OCI-LY1 (cell line): ENCODE measurements around the gene HIF1AN.

Experiments used
- H2AFZ ChIP-seq: fragments of 200-600 bp; sonication (generic), shearing (Covaris generic); 2 replicates; pipeline ENCODE4 v1.6.0; 2014; ENCODE audit warnings: antibody characterized with exemption, mild to moderate bottlenecking, low read length
- H3F3A ChIP-seq: fragments of 200-600 bp; sonication (generic), shearing (Covaris generic); 2 replicates; pipeline ENCODE4 v1.6.0; 2014; ENCODE audit warnings: mild to moderate bottlenecking, antibody characterized with exemption, low read length, moderate library complexity; ENCODE audit not compliant: insufficient read depth
- H3K27ac ChIP-seq: fragments of 200-600 bp; sonication (generic); 2 replicates; pipeline ENCODE4 v1.5.1; 2014; ENCODE audit warnings: low read length, mixed run types, mild to moderate bottlenecking, low read depth; ENCODE audit not compliant: poor library complexity, severe bottlenecking
- H3K27me3 ChIP-seq: fragments of 200-600 bp; sonication (generic); 2 replicates; pipeline ENCODE4 v1.6.0; 2014; ENCODE audit warnings: antibody characterized with exemption, mild to moderate bottlenecking, low read length, moderate library complexity; ENCODE audit not compliant: insufficient read depth
- H3K36me3 ChIP-seq: fragments of 200-600 bp; sonication (generic); 2 replicates; pipeline ENCODE4 v1.6.1; 2014; ENCODE audit warnings: mild to moderate bottlenecking, antibody characterized with exemption, low read length, moderate library complexity, mixed read lengths; ENCODE audit not compliant: insufficient read depth
- H3K4me1 ChIP-seq: fragments of 200-600 bp; sonication (generic); 2 replicates; pipeline ENCODE4 v1.5.1; 2014; ENCODE audit warnings: mild to moderate bottlenecking, low read length, moderate library complexity; ENCODE audit not compliant: insufficient read depth, severe bottlenecking
- H3K4me2 ChIP-seq: fragments of 200-600 bp; sonication (generic), shearing (Covaris generic); 2 replicates; pipeline ENCODE4 v1.6.1; 2014; ENCODE audit warnings: low read length
- H3K4me3 ChIP-seq: fragments of 200-600 bp; sonication (generic); 2 replicates; pipeline ENCODE4 v1.5.1; 2014; ENCODE audit warnings: low read length, low read depth, mild to moderate bottlenecking, mixed read lengths; ENCODE audit not compliant: poor library complexity, severe bottlenecking
- H3K79me2 ChIP-seq: fragments of 200-600 bp; shearing (Covaris generic); 2 replicates; pipeline ENCODE4 v1.6.1; 2016; ENCODE audit warnings: mixed run types, low read length, mixed read lengths; ENCODE audit not compliant: insufficient read depth
- H3K9ac ChIP-seq: fragments of 200-600 bp; sonication (generic), shearing (Covaris generic); 2 replicates; pipeline ENCODE4 v1.6.1; 2014; ENCODE audit warnings: mild to moderate bottlenecking, low read length, mixed read lengths
- H3K9me2 ChIP-seq: fragments of 200-600 bp; sonication (generic), shearing (Covaris generic); 2 replicates; pipeline ENCODE4 v1.6.1; 2014; ENCODE audit warnings: low read depth, mild to moderate bottlenecking, low read length, mixed read lengths
- H3K9me3 ChIP-seq: fragments of 200-600 bp; shearing (Covaris generic); 2 replicates; pipeline ENCODE4 v1.6.1; 2014; ENCODE audit warnings: low read length, mixed read lengths
- H4K20me1 ChIP-seq: fragments of 200-600 bp; sonication (generic), shearing (Covaris generic); 2 replicates; pipeline ENCODE4 v1.6.0; 2016; ENCODE audit warnings: mild to moderate bottlenecking, low read length; ENCODE audit not compliant: insufficient read depth
- CTCF ChIP-seq: fragments of 200-600 bp; sonication (generic), shearing (Covaris generic); IDR thresholded peaks from 2 replicates; pipeline ENCODE4 v1.5.1; 2017; ENCODE audit warnings: mild to moderate bottlenecking, antibody characterized with exemption, low read length, moderate library complexity, mixed read lengths
- EZH2 ChIP-seq: fragments of 200-600 bp; sonication (generic), shearing (Covaris generic); IDR thresholded peaks from 2 replicates; pipeline ENCODE4 v1.8.0; 2017; ENCODE audit warnings: borderline replicate concordance, mixed run types, mild to moderate bottlenecking, antibody characterized with exemption, low read length, moderate library complexity, mixed read lengths

HIF1AN gene

DNA sequence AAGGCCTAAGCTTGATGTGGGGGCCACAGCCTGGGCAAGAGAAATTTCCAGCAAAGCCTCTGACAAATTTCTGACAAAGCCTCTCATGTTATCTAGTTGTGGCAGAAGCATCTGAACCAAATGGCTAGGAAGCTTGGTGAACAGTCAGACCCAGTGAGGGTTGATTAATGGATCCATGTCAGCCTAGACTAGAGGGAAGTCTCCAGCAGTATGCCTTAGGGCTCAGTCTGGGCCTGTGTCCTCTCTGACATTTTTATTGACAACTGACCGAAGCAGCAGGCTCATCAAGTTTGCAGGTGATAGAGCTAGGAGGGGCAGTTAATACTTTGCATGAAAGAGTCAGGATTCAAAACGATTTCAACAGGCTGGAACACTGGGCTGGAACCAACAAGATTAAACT is 25.3 kb downstream of the HIF1AN start:
- Histone ChIP-seq H3K9me3 (no peaks in the 10 kb centered on the region), H3K9me2 (no peaks in the 10 kb centered on the region), H3K79me2 (no peaks in the 10 kb centered on the region), H2AFZ (no peak overlapping the region), H3K27ac (no peak overlapping the region), H3F3A (no peaks in the 10 kb centered on the region), H3K9ac (no peak overlapping the region), H3K4me2 (no peak overlapping the region), H3K36me3 (no peaks in the 10 kb centered on the region), H3K27me3 (no peaks in the 10 kb centered on the region), H3K4me1 (peaks cover 4% of the 10 kb centered on the region), H3K4me3 (no peak overlapping the region), H4K20me1 (no peaks in the 10 kb centered on the region)
- no peak for TF ChIP-seq CTCF
- no peak for TF ChIP-seq EZH2

DNA sequence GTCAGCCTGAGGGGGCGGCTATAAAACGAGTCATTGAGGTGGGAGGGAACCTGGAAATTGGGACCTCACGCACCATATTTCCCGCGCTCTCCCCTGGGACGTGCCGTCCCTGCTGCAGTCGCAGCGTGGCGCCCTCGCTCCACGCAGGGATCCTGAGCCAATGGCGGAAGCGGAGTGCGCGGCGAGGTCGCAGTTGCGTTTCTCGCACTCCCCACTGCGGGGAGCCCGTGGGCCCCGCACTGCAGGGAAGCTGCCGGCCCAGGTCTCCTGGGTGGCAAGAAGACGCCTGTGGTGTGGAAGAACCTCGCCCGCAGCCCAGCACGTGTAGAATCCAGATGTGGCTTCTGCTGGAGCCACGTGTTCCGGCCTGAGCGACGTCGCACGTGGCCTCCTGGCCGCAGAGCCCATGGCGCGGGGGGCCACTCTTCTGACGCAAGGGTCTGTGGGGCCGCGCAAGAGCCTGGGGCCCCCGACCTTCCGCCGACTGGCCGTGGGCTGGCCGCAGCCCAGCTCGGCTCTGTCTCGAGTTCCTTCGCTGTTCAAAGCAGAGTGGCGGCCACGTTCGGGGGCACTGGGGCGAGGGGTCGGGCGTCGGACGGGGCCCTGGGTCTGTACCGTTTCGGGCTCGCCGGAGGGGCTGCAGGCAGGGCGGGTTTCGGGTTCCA is 26.4 kb downstream of the HIF1AN start:
- Histone ChIP-seq H3K4me2 (peak overlapping the region; percentile 37; the same call in 1 of the 2 replicates), H3K4me1 (peaks cover 4% of the 10 kb centered on the region), H3K4me3 (no peak overlapping the region), H3K9me2 (no peaks in the 10 kb centered on the region), H3K9ac (no peak overlapping the region; the same call in 1 of the 2 replicates), H3K36me3 (no peaks in the 10 kb centered on the region), H3K27ac (no peak overlapping the region), H3K79me2 (no peaks in the 10 kb centered on the region), H3K27me3 (no peaks in the 10 kb centered on the region), H4K20me1 (no peaks in the 10 kb centered on the region), H3F3A (no peaks in the 10 kb centered on the region), H2AFZ (no peak overlapping the region), H3K9me3 (no peaks in the 10 kb centered on the region)
- TF ChIP-seq CTCF: peak; percentile 84
- no peak for TF ChIP-seq EZH2

GRCh38 chr10:100565206-100565985 is 29.7 kb downstream of the HIF1AN start:
- no peak for TF ChIP-seq EZH2
- Histone ChIP-seq H2AFZ (no peak overlapping the region), H3K36me3 (no peaks in the 10 kb centered on the region), H3K9me3 (no peaks in the 10 kb centered on the region), H3K9ac (no peak overlapping the region), H3K4me2 (no peak overlapping the region), H4K20me1 (no peaks in the 10 kb centered on the region), H3K4me1 (peaks cover 4% of the 10 kb centered on the region), H3K27me3 (no peaks in the 10 kb centered on the region), H3K27ac (no peak overlapping the region), H3K9me2 (no peaks in the 10 kb centered on the region), H3K79me2 (no peaks in the 10 kb centered on the region), H3K4me3 (no peak overlapping the region), H3F3A (no peaks in the 10 kb centered on the region)
